ENCODE measurements around the gene PYDC2. TPM values are rescaled to one million over a fixed set of nuclear protein-coding genes. Genes with fewer than 3 reads are reported as not detected.

The PYDC2 gene
- total RNA-seq, 2 donors from 2014 or later = not detected

DNA sequence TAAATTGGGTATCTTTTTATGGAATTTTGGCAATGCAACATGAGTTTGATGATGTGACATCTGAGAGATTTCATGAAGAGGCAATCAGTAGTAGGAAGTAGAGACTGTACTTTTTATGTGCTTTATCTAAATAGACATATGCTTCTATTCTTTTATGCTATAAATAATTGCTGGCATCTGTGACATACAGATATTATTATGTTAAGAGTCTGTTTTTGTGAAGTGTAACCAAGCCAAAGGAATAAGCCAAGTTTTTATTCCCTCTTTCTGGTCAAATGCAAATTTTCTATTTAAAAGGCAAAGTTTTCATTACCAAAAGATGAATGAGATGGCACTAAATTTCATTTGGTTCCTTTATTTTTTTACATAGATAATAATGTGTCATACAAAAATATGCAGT is 32.4 kb downstream of the PYDC2 start:
- no peaks in the 10 kb centered on the region for H3K4me1 ChIP-seq (replicated peaks)
- no peak overlapping the region for H3K4me3 ChIP-seq
- no peak for DNase-seq (ENCODE audit: low spot score)
- H3K27ac ChIP-seq = no peak overlapping the region
- H3K36me3 ChIP-seq = no peaks in the 10 kb centered on the region
- intact Hi-C loops (cut with DNase I) = no loop called here
- no peak for TF ChIP-seq POLR2AphosphoS5 (IDR thresholded peaks at IDR 0.05)
- TF ChIP-seq POLR2A (IDR thresholded peaks at IDR 0.05) = no peak
- TF ChIP-seq CTCF (IDR thresholded peaks at IDR 0.05) = no peak
- no peaks in the 10 kb centered on the region for H3K9me3 ChIP-seq
- H3K27me3 ChIP-seq (replicated peaks; ENCODE audit: insufficient read depth) = no peaks in the 10 kb centered on the region

DNA sequence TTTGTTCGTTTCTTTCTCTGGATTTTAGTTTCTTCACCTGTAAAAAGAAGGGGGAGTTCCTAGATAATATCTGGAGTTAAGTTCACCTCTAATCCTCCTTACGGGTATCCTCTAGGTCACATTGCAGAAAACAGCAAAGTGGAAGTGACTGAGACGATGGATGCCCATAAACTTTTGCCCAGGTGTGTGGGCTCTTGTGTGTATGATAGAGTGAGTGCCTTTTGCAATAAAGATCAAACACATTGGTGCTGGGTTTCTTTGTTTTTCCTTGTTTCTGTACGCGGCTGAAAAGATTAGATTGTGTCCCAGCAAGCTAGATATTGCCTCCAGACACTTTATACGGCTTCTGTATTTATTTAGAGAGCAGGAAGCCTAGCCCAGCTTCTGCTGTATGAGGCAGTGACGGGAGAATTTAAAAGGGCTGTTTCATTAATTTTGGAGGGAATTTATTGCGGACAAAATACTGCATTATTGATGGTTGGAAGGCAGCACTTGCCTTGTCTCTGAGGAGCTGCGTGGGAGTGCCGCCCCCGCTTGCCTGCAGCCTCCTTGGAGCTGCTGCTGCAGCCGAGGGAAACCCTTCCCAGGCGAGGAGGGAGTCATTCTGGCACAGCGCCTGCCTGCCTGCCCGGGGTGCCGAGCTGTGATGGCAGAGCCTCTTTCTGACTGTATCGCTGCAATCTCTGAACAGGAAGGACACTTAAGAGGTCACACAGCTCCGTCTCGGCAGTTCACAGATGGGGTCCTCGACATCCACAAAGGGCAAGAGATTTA is 38.5 kb downstream of the PYDC2 start:
- no peak for TF ChIP-seq CTCF (IDR thresholded peaks at IDR 0.05)
- TF ChIP-seq POLR2AphosphoS5 (IDR thresholded peaks at IDR 0.05) = no peak
- no peak for TF ChIP-seq POLR2A (IDR thresholded peaks at IDR 0.05)
- peak; percentile 21 for DNase-seq (ENCODE audit: low spot score)
- H3K27ac ChIP-seq = no peak overlapping the region
- intact Hi-C loops (cut with DNase I) = no loop called here
- H3K4me3 ChIP-seq = peak overlapping the region in 1 of 2 donors; percentile 5
- no peaks in the 10 kb centered on the region for H3K36me3 ChIP-seq
- no peaks in the 10 kb centered on the region for H3K27me3 ChIP-seq (replicated peaks; ENCODE audit: insufficient read depth)
- 18% methylated on average over 20 of the region's 20 CpGs for WGBS
- no peaks in the 10 kb centered on the region for H3K9me3 ChIP-seq
- H3K4me1 ChIP-seq (replicated peaks) = no peaks in the 10 kb centered on the region

DNA sequence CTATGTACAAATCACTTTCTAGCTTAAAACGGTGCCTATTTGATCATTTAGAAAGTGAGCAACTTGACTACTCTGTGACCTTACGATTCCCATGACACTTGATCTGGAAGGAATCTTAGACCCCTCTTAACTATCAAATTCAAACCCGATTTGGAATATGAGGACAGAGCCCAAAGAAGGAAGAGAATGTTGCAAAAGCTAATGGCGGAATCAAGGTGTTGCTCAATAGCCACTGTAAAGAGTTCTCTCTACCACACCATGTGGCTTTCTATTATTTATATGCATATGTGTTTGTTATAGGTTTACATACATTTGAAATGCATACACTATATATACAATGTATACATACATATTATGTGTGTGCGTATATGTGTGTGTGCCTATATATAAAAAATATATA is 39.9 kb downstream of the PYDC2 start:
- no peaks in the 10 kb centered on the region for H3K9me3 ChIP-seq
- no peak overlapping the region for H3K27ac ChIP-seq
- H3K4me3 ChIP-seq = no peak overlapping the region
- intact Hi-C loops (cut with DNase I) = no loop called here
- H3K27me3 ChIP-seq (replicated peaks; ENCODE audit: insufficient read depth) = no peaks in the 10 kb centered on the region
- TF ChIP-seq CTCF (IDR thresholded peaks at IDR 0.05) (no peak), POLR2AphosphoS5 (IDR thresholded peaks at IDR 0.05) (no peak), POLR2A (IDR thresholded peaks at IDR 0.05) (no peak)
- DNase-seq (ENCODE audit: low spot score) = no peak
- H3K4me1 ChIP-seq (replicated peaks) = no peaks in the 10 kb centered on the region
- 97% methylated on average over 5 of the region's 5 CpGs for WGBS
- no peaks in the 10 kb centered on the region for H3K36me3 ChIP-seq

DNA sequence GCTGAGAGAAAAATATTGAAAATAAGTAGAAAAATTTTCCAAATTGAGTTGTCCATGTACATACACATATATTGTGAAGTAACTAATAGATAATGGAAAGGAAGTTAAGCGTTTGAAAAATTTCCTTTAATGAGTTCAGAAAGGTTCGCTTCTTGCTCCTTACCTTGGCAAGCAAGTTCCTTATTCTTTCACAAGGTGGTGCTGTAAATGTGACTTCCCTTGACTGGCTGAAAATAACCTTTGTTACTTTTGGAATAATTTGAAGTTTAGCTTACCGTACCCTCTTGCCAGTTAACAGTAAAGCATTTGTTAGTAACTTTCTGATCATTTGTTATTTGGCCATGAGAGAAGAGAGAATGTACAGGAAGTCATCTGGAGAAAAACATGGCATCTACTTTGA is 41.6 kb downstream of the PYDC2 start:
- no peaks in the 10 kb centered on the region for H3K27me3 ChIP-seq (replicated peaks; ENCODE audit: insufficient read depth)
- no peaks in the 10 kb centered on the region for H3K36me3 ChIP-seq
- H3K27ac ChIP-seq = no peak overlapping the region
- TF ChIP-seq POLR2A (IDR thresholded peaks at IDR 0.05) (no peak), POLR2AphosphoS5 (IDR thresholded peaks at IDR 0.05) (no peak), CTCF (IDR thresholded peaks at IDR 0.05) (no peak)
- WGBS = 66% methylated on average over 3 of the region's 3 CpGs
- no peak overlapping the region for H3K4me3 ChIP-seq
- no peaks in the 10 kb centered on the region for H3K9me3 ChIP-seq
- intact Hi-C loops (cut with DNase I) = no loop called here
- DNase-seq (ENCODE audit: low spot score) = no peak
- no peaks in the 10 kb centered on the region for H3K4me1 ChIP-seq (replicated peaks)

- TF ChIP-seq CTCF (IDR thresholded peaks at IDR 0.05) (no peak), POLR2AphosphoS5 (IDR thresholded peaks at IDR 0.05) (no peak), POLR2A (IDR thresholded peaks at IDR 0.05) (no peak)
- Histone ChIP-seq H3K9me3 (no peaks in the 10 kb centered on the region), H3K27me3 (replicated peaks; ENCODE audit: insufficient read depth) (no peaks in the 10 kb centered on the region), H3K4me1 (replicated peaks) (no peaks in the 10 kb centered on the region), H3K27ac (no peak overlapping the region), H3K36me3 (no peaks in the 10 kb centered on the region), H3K4me3 (no peak overlapping the region)
- DNase-seq (ENCODE audit: low spot score) = no peak
- intact Hi-C loops (cut with DNase I) = no loop called here
- 92% methylated on average over 2 of the region's 2 CpGs for WGBS
Observed at GRCh38 chr3:191509078-191509477, 48.1 kb downstream of the PYDC2 start.
